ENCODE measurements around the gene DDI2.

DNA sequence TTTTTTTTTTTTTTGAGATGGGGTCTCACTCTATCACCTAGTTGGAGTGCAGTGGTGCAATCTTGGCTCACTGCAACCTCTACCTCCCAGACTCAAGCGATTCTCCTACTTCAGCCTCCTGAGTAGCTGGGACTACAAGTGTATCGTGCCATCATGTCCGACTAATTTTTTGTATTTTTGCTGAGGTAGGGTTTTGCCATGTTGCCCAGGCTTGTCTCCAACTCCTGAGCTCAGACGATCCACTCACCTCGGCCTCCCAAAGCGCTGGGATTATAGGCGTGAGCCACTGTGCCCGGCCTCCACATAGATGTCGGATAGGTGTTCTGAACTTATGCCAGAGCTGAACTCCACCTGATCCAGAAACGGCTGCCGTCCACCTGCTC lies 87.9 kb downstream of the DDI2 start:
- TF ChIP-seq CTCF (IDR thresholded peaks at IDR 0.05; ENCODE audit: insufficient read depth, low read depth, low read length) (no peak), EZH2 (IDR thresholded peaks at IDR 0.05; ENCODE audit: insufficient read depth, low read length) (no peak)
